HEK293 (cell line): ENCODE data around the gene HES7.

Experiments
- CTCF ChIA-PET: fragments of 350-600 bp; formaldehyde crosslinking; extraction: SDS; loops from one replicate; lab custom pipeline; 2021; ENCODE audit warnings: antibody characterized with exemption; lab: Yijun Ruan, JAX
- POLR2A ChIA-PET: fragments of 300-600 bp; formaldehyde crosslinking; extraction: SDS; loops from one replicate; lab custom pipeline; 2020; ENCODE audit warnings: antibody characterized with exemption, inconsistent platforms; lab: Yijun Ruan, JAX
- H3K27ac ChIP-seq: fragments of 200-500 bp; sonication (Bioruptor generic); 2 replicates; pipeline ENCODE4 v1.5.1; 2014; ENCODE audit warnings: low read depth, low read length, control low read depth, inconsistent platforms; ENCODE audit errors: extremely low read depth
- H3K36me3 ChIP-seq, 2 experiments: fragments of 200-500 bp in 1 of 2; sonication (Bioruptor generic) in 1 of 2; 1 replicate in 1 of 2; 2 replicates in 1 of 2; pipeline ENCODE4 v1.5.1; 2014 to 2017; ENCODE audit warnings: inconsistent platforms in 2 of 2, low read length in 2 of 2; ENCODE audit not compliant: control insufficient read depth in 2 of 2, insufficient read depth in 1 of 2
- H3K4me1 ChIP-seq: fragments of 200-500 bp; sonication (Bioruptor generic); 2 replicates; pipeline ENCODE4 v1.5.1; 2014; ENCODE audit warnings: mild to moderate bottlenecking, low read length, inconsistent platforms; ENCODE audit not compliant: control insufficient read depth, insufficient read depth
- H3K4me3 ChIP-seq: 2 replicates; pipeline ENCODE4 v1.5.1; 2011; ENCODE audit warnings: low read depth, mild to moderate bottlenecking, control low read depth, low read length, moderate library complexity
- H3K9me3 ChIP-seq: fragments of 200-500 bp; sonication (Bioruptor generic); 2 replicates; pipeline ENCODE4 v1.5.1; 2014; ENCODE audit warnings: low read depth, low read length, inconsistent platforms; ENCODE audit not compliant: control insufficient read depth, insufficient read depth
- FEZF1 ChIP-seq: fragments of 450-650 bp; formaldehyde crosslinking; IDR thresholded peaks from 2 replicates; pipeline ENCODE4 v1.5.1; 2016; ENCODE audit warnings: missing biosample characterization, missing genetic modification characterization
- HOXD13 ChIP-seq: sonication (generic); formaldehyde crosslinking; IDR thresholded peaks from 2 replicates; pipeline ENCODE4 v1.8.0; 2022; ENCODE audit warnings: missing genetic modification reagents, borderline replicate concordance
- OVOL3 ChIP-seq: fragments of 450-650 bp; formaldehyde crosslinking; IDR thresholded peaks from 2 replicates; pipeline ENCODE4 v1.5.1; 2016; ENCODE audit warnings: missing biosample characterization, missing genetic modification characterization
- TCF7L2 ChIP-seq: IDR thresholded peaks from 2 replicates; pipeline ENCODE4 v1.6.1; 2011; ENCODE audit warnings: low read depth, mild to moderate bottlenecking, inconsistent platforms, low read length, moderate library complexity, borderline replicate concordance
- ZBTB20 ChIP-seq: fragments of 450-650 bp; formaldehyde crosslinking; IDR thresholded peaks from 2 replicates; pipeline ENCODE4 v1.5.1; 2016; ENCODE audit warnings: missing biosample characterization, missing genetic modification characterization
- ZBTB7A ChIP-seq: fragments of 450-650 bp; formaldehyde crosslinking; IDR thresholded peaks from 2 replicates; pipeline ENCODE4 v1.5.1; 2016; ENCODE audit warnings: low read depth, missing biosample characterization, missing genetic modification characterization
- ZNF10 ChIP-seq: fragments of 450-650 bp; formaldehyde crosslinking; IDR thresholded peaks from 2 replicates; pipeline ENCODE4 v1.5.1; 2017; ENCODE audit warnings: missing biosample characterization, missing genetic modification characterization
- ZNF202 ChIP-seq: fragments of 450-650 bp; formaldehyde crosslinking; IDR thresholded peaks from 2 replicates; pipeline ENCODE4 v1.5.1; 2016; ENCODE audit warnings: missing biosample characterization, missing genetic modification characterization, borderline replicate concordance
- ZNF211 ChIP-seq: fragments of 450-650 bp; formaldehyde crosslinking; IDR thresholded peaks from 2 replicates; pipeline ENCODE4 v1.5.1; 2016; ENCODE audit warnings: low read depth, missing biosample characterization, missing genetic modification characterization
- ZNF311 ChIP-seq: fragments of 450-650 bp; formaldehyde crosslinking; IDR thresholded peaks from 2 replicates; pipeline ENCODE4 v1.5.1; 2017; ENCODE audit warnings: missing biosample characterization, missing genetic modification characterization, borderline replicate concordance
- ZNF529 ChIP-seq: fragments of 450-650 bp; formaldehyde crosslinking; IDR thresholded peaks from 2 replicates; pipeline ENCODE4 v1.5.1; 2017; ENCODE audit warnings: missing genetic modification characterization, missing biosample characterization; ENCODE audit not compliant: insufficient replicate concordance
- ZNF544 ChIP-seq: fragments of 450-650 bp; formaldehyde crosslinking; IDR thresholded peaks from 2 replicates; pipeline ENCODE4 v1.5.0; 2017; ENCODE audit warnings: missing biosample characterization, missing genetic modification characterization
- ZNF560 ChIP-seq: fragments of 450-650 bp; formaldehyde crosslinking; IDR thresholded peaks from 2 replicates; pipeline ENCODE4 v1.5.1; 2017; ENCODE audit warnings: missing biosample characterization, missing genetic modification characterization, borderline replicate concordance
- ZNF701 ChIP-seq: fragments of 450-650 bp; formaldehyde crosslinking; IDR thresholded peaks from 2 replicates; pipeline ENCODE4 v1.5.1; 2016; ENCODE audit warnings: missing biosample characterization, missing genetic modification characterization
- TF ChIP-seq, protein P1 (sequence below): fragments of 450-650 bp; formaldehyde crosslinking; IDR thresholded peaks from 2 replicates; pipeline ENCODE4 v1.5.1; 2016; ENCODE audit warnings: missing biosample characterization, missing genetic modification characterization, borderline replicate concordance
- TF ChIP-seq, protein P2 (sequence below): fragments of 450-650 bp; formaldehyde crosslinking; IDR thresholded peaks from 2 replicates; pipeline ENCODE4 v1.5.1; 2016; ENCODE audit warnings: missing biosample characterization, missing genetic modification characterization
- TF ChIP-seq, protein P3 (sequence below): fragments of 450-650 bp; formaldehyde crosslinking; optimal IDR thresholded peaks from 2 replicates; pipeline ENCODE3; 2016; ENCODE audit warnings: missing biosample characterization, mild to moderate bottlenecking, missing genetic modification characterization
- TF ChIP-seq, protein P4 (sequence below): sonication (generic); formaldehyde crosslinking; IDR thresholded peaks from 2 replicates; pipeline ENCODE4 v1.8.1; 2022; ENCODE audit warnings: mild to moderate bottlenecking, moderate library complexity, missing genetic modification reagents

Gene HES7

DNA sequence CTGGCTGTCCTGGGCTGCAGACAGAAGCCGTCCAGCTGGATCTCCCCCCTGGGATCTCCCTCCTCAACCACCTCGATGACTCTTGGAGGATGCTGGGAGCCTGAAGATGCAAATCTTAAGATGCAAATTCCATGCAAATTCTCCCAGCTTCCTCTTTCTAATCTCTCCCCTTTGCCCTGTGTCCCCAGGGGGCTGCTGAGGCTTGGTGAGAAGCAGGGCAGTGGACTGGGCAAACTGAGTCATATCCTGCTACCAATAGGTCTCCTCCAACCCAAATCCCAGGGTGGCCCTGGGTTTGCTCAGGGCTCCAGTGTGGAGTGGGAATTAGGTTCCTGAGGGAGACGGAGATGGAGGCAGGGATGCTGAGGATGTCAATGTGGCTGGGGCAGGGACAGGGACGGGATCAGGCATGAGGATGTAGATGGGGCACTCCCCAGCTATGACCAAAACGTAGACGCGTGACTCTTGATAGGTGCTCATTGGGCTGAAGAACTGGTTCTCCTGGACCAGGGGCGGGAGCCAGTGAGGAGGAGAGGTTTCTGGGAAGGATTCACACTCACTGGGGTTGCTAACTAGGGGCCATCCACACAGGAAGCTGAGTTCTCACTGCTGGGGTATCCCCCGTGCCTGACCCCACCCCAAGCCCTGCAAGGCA is 32.7 kb downstream of the HES7 start:
- Histone ChIP-seq H3K36me3 (no peaks in the 10 kb centered on the region), H3K9me3 (no peaks in the 10 kb centered on the region), H3K4me1 (no peaks in the 10 kb centered on the region), H3K4me3 (no peak overlapping the region), H3K27ac (no peak overlapping the region)
- POLR2A ChIA-PET, result interaction anchor here (0.7 kb wide), 1 partner anchor 82 kb away, joined by 6 read pairs; no protein-coding TSS in a partner anchor
- TF ChIP-seq ZNF211 (tag by site-specific recombination), result no peak
- CTCF ChIA-PET, result interaction anchor here (0.7 to 27.3 kb wide), 8 partner anchors 14 to 158 kb away, joined by 3 to 561 read pairs (median 5); no protein-coding TSS in a partner anchor

GRCh38 chr17:8089728-8090127 is 34.2 kb downstream of the HES7 start:
- Histone ChIP-seq H3K36me3 (no peaks in the 10 kb centered on the region), H3K27ac (no peak overlapping the region), H3K9me3 (no peaks in the 10 kb centered on the region), H3K4me1 (no peaks in the 10 kb centered on the region), H3K4me3 (no peak overlapping the region)
- ChIA-PET CTCF (interaction anchor here (0.6 to 27.3 kb wide), 5 partner anchors 13 to 288 kb away, joined by 3 to 561 read pairs (median 5); no protein-coding TSS in a partner anchor), POLR2A (no interaction called here)
- TF ChIP-seq, protein P1, sequence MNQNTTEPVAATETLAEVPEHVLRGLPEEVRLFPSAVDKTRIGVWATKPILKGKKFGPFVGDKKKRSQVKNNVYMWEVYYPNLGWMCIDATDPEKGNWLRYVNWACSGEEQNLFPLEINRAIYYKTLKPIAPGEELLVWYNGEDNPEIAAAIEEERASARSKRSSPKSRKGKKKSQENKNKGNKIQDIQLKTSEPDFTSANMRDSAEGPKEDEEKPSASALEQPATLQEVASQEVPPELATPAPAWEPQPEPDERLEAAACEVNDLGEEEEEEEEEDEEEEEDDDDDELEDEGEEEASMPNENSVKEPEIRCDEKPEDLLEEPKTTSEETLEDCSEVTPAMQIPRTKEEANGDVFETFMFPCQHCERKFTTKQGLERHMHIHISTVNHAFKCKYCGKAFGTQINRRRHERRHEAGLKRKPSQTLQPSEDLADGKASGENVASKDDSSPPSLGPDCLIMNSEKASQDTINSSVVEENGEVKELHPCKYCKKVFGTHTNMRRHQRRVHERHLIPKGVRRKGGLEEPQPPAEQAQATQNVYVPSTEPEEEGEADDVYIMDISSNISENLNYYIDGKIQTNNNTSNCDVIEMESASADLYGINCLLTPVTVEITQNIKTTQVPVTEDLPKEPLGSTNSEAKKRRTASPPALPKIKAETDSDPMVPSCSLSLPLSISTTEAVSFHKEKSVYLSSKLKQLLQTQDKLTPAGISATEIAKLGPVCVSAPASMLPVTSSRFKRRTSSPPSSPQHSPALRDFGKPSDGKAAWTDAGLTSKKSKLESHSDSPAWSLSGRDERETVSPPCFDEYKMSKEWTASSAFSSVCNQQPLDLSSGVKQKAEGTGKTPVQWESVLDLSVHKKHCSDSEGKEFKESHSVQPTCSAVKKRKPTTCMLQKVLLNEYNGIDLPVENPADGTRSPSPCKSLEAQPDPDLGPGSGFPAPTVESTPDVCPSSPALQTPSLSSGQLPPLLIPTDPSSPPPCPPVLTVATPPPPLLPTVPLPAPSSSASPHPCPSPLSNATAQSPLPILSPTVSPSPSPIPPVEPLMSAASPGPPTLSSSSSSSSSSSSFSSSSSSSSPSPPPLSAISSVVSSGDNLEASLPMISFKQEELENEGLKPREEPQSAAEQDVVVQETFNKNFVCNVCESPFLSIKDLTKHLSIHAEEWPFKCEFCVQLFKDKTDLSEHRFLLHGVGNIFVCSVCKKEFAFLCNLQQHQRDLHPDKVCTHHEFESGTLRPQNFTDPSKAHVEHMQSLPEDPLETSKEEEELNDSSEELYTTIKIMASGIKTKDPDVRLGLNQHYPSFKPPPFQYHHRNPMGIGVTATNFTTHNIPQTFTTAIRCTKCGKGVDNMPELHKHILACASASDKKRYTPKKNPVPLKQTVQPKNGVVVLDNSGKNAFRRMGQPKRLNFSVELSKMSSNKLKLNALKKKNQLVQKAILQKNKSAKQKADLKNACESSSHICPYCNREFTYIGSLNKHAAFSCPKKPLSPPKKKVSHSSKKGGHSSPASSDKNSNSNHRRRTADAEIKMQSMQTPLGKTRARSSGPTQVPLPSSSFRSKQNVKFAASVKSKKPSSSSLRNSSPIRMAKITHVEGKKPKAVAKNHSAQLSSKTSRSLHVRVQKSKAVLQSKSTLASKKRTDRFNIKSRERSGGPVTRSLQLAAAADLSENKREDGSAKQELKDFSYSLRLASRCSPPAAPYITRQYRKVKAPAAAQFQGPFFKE (tag by site-specific recombination), result no peak
- TF ChIP-seq ZBTB7A, result no peak
- no peak for TF ChIP-seq ZNF529
- no peak for TF ChIP-seq ZNF701 (tag by site-specific recombination)
- TF ChIP-seq, protein P2, sequence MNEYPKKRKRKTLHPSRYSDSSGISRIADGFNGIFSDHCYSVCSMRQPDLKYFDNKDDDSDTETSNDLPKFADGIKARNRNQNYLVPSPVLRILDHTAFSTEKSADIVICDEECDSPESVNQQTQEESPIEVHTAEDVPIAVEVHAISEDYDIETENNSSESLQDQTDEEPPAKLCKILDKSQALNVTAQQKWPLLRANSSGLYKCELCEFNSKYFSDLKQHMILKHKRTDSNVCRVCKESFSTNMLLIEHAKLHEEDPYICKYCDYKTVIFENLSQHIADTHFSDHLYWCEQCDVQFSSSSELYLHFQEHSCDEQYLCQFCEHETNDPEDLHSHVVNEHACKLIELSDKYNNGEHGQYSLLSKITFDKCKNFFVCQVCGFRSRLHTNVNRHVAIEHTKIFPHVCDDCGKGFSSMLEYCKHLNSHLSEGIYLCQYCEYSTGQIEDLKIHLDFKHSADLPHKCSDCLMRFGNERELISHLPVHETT (tag by site-specific recombination), result no peak
- no peak for TF ChIP-seq OVOL3
- TF ChIP-seq ZNF560 (tag by site-specific recombination), result no peak
- TF ChIP-seq ZNF202 (tag by site-specific recombination), result no peak
- TF ChIP-seq ZBTB20 (tag by site-specific recombination), result no peak
- no peak for TF ChIP-seq TCF7L2
- TF ChIP-seq, protein P3, sequence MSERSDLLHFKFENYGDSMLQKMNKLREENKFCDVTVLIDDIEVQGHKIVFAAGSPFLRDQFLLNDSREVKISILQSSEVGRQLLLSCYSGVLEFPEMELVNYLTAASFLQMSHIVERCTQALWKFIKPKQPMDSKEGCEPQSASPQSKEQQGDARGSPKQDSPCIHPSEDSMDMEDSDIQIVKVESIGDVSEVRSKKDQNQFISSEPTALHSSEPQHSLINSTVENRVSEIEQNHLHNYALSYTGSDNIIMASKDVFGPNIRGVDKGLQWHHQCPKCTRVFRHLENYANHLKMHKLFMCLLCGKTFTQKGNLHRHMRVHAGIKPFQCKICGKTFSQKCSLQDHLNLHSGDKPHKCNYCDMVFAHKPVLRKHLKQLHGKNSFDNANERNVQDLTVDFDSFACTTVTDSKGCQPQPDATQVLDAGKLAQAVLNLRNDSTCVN (tag by site-specific recombination), result no peak
- TF ChIP-seq, protein P4, sequence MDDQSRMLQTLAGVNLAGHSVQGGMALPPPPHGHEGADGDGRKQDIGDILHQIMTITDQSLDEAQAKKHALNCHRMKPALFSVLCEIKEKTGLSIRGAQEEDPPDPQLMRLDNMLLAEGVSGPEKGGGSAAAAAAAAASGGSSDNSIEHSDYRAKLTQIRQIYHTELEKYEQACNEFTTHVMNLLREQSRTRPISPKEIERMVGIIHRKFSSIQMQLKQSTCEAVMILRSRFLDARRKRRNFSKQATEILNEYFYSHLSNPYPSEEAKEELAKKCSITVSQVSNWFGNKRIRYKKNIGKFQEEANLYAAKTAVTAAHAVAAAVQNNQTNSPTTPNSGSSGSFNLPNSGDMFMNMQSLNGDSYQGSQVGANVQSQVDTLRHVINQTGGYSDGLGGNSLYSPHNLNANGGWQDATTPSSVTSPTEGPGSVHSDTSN (CRISPR knock-in tag), result no peak
- no peak for TF ChIP-seq HOXD13 (CRISPR knock-in tag)
- no peak for TF ChIP-seq ZNF10 (tag by site-specific recombination)
- TF ChIP-seq ZNF544, result no peak
- no peak for TF ChIP-seq FEZF1 (tag by site-specific recombination)
- TF ChIP-seq ZNF311 (tag by site-specific recombination), result no peak
- no peak for TF ChIP-seq ZNF211 (tag by site-specific recombination)
